Stomach (tissue), 9 donors: ENCODE measurements around the gene ROBO1. TPM values are rescaled to one million over a fixed set of nuclear protein-coding genes. Genes with fewer than 3 reads are reported as not detected.

Experiments
- DNase-seq, 2 donors: peaks; one replicate each; pipeline versions ENCODE4 v3.0.0 to v3.0.0-alpha.2; 2013 to 2019
- H3K27ac ChIP-seq, 5 donors: fragments of 200-600 bp in 4 of 5; sonication (generic) in 4 of 5; one replicate each; pipeline ENCODE4 v1.5.1; 2013 to 2019; ENCODE audit warnings: mild to moderate bottlenecking in 1 of 5, moderate library complexity in 1 of 5
- H3K27me3 ChIP-seq, 3 donors: fragments of 200-600 bp; sonication (generic); one replicate each; pipeline ENCODE4 v1.5.1; 2017 to 2019; ENCODE audit warnings: mixed run types in 1 of 3
- H3K36me3 ChIP-seq, 4 donors: fragments of 200-600 bp; sonication (generic); 1 replicate in 3 of 4; 2 replicates in 1 of 4; pipeline ENCODE4 v1.5.1; 2016 to 2019
- H3K4me1 ChIP-seq, 4 donors: fragments of 200-600 bp; sonication (generic); one replicate each; pipeline ENCODE4 v1.5.1; 2016 to 2019
- H3K4me3 ChIP-seq, 4 donors: fragments of 200-600 bp; sonication (generic) in 3 of 4; one replicate each; pipeline ENCODE4 v1.5.1; 2016 to 2019; ENCODE audit warnings: mild to moderate bottlenecking in 1 of 4
- H3K9me3 ChIP-seq, 4 donors: fragments of 200-600 bp; sonication (generic); one replicate each; pipeline ENCODE4 v1.5.1; 2016 to 2019
- CTCF ChIP-seq, 7 experiments: fragments of 450-650 bp in 4 of 7; fragments of 200-600 bp in 3 of 7; sonication (generic) in 3 of 7; IDR thresholded peaks; one replicate each; pipeline ENCODE4 v1.5.1; 2016 to 2019; ENCODE audit warnings: antibody characterized with exemption in 7 of 7, control low read depth in 2 of 7, mild to moderate bottlenecking in 1 of 7
- EP300 ChIP-seq: sonication (generic); formaldehyde crosslinking; IDR thresholded peaks from one replicate; pipeline ENCODE4 v1.6.1; 2017; ENCODE audit warnings: antibody characterized with exemption
- POLR2A ChIP-seq, 4 donors: fragments of 450-650 bp; IDR thresholded peaks; one replicate each; pipeline ENCODE4 v1.6.1; 2016; ENCODE audit warnings: antibody characterized with exemption in 4 of 4, control low read depth in 2 of 4, mild to moderate bottlenecking in 1 of 4, moderate library complexity in 1 of 4
- POLR2AphosphoS5 ChIP-seq, 3 donors: sonication (generic); formaldehyde crosslinking; IDR thresholded peaks; one replicate each; pipeline ENCODE4 v1.6.1; 2016; ENCODE audit warnings: antibody characterized with exemption in 3 of 3
- WGBS, 5 donors: extraction: QIAGEN DNeasy Blood & Tissue Kit in 3 of 5; methylation state at CpG; one replicate each; pipeline versions ENCODE4 v1.1.5 to v1.1.7; 2013 to 2018; 5-methylcytosine and 5-hydroxymethylcytosine counted together
- intact Hi-C: fragments of 100-400 bp; cut with DNase I; formaldehyde crosslinking; loops from one replicate; pipeline ENCODE4 v1.15.1; 2023; ENCODE audit warnings: low total_unique reads
- polyA plus RNA-seq, 3 donors: library from polyadenylated mRNA; stranded (reverse); fragments of 200-250 nt; gene quantifications; one replicate each; pipeline ENCODE4 v1.2.3, GENCODE V29; 2013
- total RNA-seq, 5 donors: library from RNA; depleted of rRNA; stranded (reverse); fragments of >200 nt; gene quantifications; one replicate each; pipeline versions ENCODE4 v1.1.0 to v1.2.3, GENCODE V29; 2014 to 2016
- donor health status: healthy with polysubstance abuse.
- donor health status: Bipolar disorder and iron deficiency.
- donor health status: healthy.

The ROBO1 gene
- total and polyA plus RNA-seq, 8 donors, result 2.0 to 174 (median 4.5) TPM

- H3K36me3 ChIP-seq, result peaks cover 0 to 7% (median 2%) of the 10 kb centered on the region in 4 donors
- no peaks in the 10 kb centered on the region for H3K4me1 ChIP-seq
- no peak overlapping the region for H3K27ac ChIP-seq
- 81 to 93% (median 90%) methylated on average over 2 of the region's 2 CpGs for WGBS, 5 donors
- no peak for DNase-seq
- no peaks in the 10 kb centered on the region for H3K27me3 ChIP-seq
- H3K4me3 ChIP-seq, result no peak overlapping the region
- TF ChIP-seq POLR2A (IDR thresholded peaks at IDR 0.05), result no peak
- TF ChIP-seq CTCF (IDR thresholded peaks at IDR 0.05), result no peak
- TF ChIP-seq EP300, result no peak
- TF ChIP-seq POLR2AphosphoS5 (IDR thresholded peaks at IDR 0.05), result no peak
- H3K9me3 ChIP-seq, result no peaks in the 10 kb centered on the region
- intact Hi-C loops, result no loop called here
Measured at GRCh38 chr3:78601249-78601648, 1166.5 kb downstream of the ROBO1 start.

GRCh38 chr3:78589778-78590177 lies 1178.0 kb downstream of the ROBO1 start:
- no peaks in the 10 kb centered on the region for H3K27me3 ChIP-seq
- H3K4me3 ChIP-seq, result no peak overlapping the region
- no peaks in the 10 kb centered on the region for H3K36me3 ChIP-seq
- TF ChIP-seq POLR2A (IDR thresholded peaks at IDR 0.05) (no peak), POLR2AphosphoS5 (IDR thresholded peaks at IDR 0.05) (no peak), EP300 (no peak), CTCF (IDR thresholded peaks at IDR 0.05) (no peak)
- H3K4me1 ChIP-seq, result no peaks in the 10 kb centered on the region
- H3K9me3 ChIP-seq, result no peaks in the 10 kb centered on the region
- WGBS, 5 donors, result 3 to 30% (median 7%) methylated on average over 1 of the region's 1 CpG
- intact Hi-C loops, result no loop called here
- peak in 1 of 2 donors; percentile 7 for DNase-seq
- no peak overlapping the region for H3K27ac ChIP-seq

- Histone ChIP-seq H3K4me3 (no peak overlapping the region), H3K9me3 (no peaks in the 10 kb centered on the region), H3K36me3 (no peaks in the 10 kb centered on the region), H3K27ac (no peak overlapping the region), H3K27me3 (no peaks in the 10 kb centered on the region), H3K4me1 (no peaks in the 10 kb centered on the region)
- intact Hi-C loops, result no loop called here
- TF ChIP-seq EP300, result no peak
- no peak for TF ChIP-seq CTCF (IDR thresholded peaks at IDR 0.05)
- no peak for TF ChIP-seq POLR2AphosphoS5 (IDR thresholded peaks at IDR 0.05)
- TF ChIP-seq POLR2A (IDR thresholded peaks at IDR 0.05), result no peak
- DNase-seq, result no peak
- 81 to 93% (median 84%) methylated on average over 3 of the region's 3 CpGs for WGBS, 5 donors
Measured at GRCh38 chr3:78588906-78589621, 1178.7 kb downstream of the ROBO1 start.

DNA sequence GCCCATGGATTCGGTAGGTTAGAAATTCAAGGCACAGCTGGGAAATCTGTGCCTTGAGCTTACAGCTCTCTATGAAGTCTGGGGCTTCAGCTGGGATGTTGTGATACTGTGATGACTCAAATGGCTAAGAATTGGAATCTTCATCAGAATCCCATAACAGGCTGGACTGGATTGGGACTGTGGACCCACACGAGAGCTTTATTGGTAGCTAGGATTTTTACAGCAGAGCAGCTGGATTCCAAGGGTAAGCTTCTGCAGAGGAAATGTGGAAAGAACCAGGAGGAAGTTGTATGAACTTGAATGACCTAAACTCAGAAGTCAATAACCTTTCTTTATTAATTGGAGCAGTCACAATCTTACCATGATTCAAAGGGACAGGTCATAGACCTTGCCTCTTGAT lies 1187.1 kb downstream of the ROBO1 start:
- DNase-seq, result no peak
- no peak overlapping the region for H3K27ac ChIP-seq
- H3K9me3 ChIP-seq, result no peaks in the 10 kb centered on the region
- no peaks in the 10 kb centered on the region for H3K27me3 ChIP-seq
- H3K36me3 ChIP-seq, result no peaks in the 10 kb centered on the region
- no peaks in the 10 kb centered on the region for H3K4me1 ChIP-seq
- no peak for TF ChIP-seq EP300
- TF ChIP-seq CTCF (IDR thresholded peaks at IDR 0.05), result no peak
- TF ChIP-seq POLR2AphosphoS5 (IDR thresholded peaks at IDR 0.05), result no peak
- TF ChIP-seq POLR2A (IDR thresholded peaks at IDR 0.05), result no peak
- intact Hi-C loops, result no loop called here
- WGBS, 5 donors, result 59 to 84% (median 81%) methylated on average over 2 of the region's 2 CpGs
- no peak overlapping the region for H3K4me3 ChIP-seq
